Ishikawa (cell line): ENCODE results near the gene KCTD12.

Experiments
- CEBPB ChIP-seq: IDR thresholded peaks from 2 replicates; pipeline ENCODE4 v1.6.1; 2012
- CREB1 ChIP-seq: IDR thresholded peaks from 2 replicates; pipeline ENCODE4 v1.6.1; 2012; ENCODE audit warnings: low read depth
- EGR1 ChIP-seq: IDR thresholded peaks from 2 replicates; pipeline ENCODE4 v1.6.1; 2012
- EP300 ChIP-seq: IDR thresholded peaks from 2 replicates; pipeline ENCODE4 v1.6.1; 2012; ENCODE audit warnings: borderline replicate concordance
- FOXM1 ChIP-seq: IDR thresholded peaks from 2 replicates; pipeline ENCODE4 v1.6.1; 2012; ENCODE audit warnings: low read depth, borderline replicate concordance
- NFIC ChIP-seq: IDR thresholded peaks from 2 replicates; pipeline ENCODE4 v1.6.1; 2012
- RAD21 ChIP-seq: IDR thresholded peaks from 2 replicates; pipeline ENCODE4 v1.6.1; 2012; ENCODE audit warnings: low read depth
- TAF1 ChIP-seq: IDR thresholded peaks from 2 replicates; pipeline ENCODE4 v1.6.1; 2012; ENCODE audit warnings: low read depth, mild to moderate bottlenecking
- TCF12 ChIP-seq: IDR thresholded peaks from 2 replicates; pipeline ENCODE4 v1.6.1; 2012; ENCODE audit warnings: low read depth
- TEAD4 ChIP-seq: IDR thresholded peaks from 2 replicates; pipeline ENCODE4 v1.6.1; 2012
- YY1 ChIP-seq: IDR thresholded peaks from 2 replicates; pipeline ENCODE4 v1.6.1; 2012; ENCODE audit warnings: low read depth
- ZBTB7A ChIP-seq: IDR thresholded peaks from 2 replicates; pipeline ENCODE4 v1.6.1; 2012; ENCODE audit warnings: low read depth
- TF ChIP-seq, protein P1 (sequence below): IDR thresholded peaks from 2 replicates; pipeline ENCODE4 v1.6.1; 2012
- TF ChIP-seq, protein P2 (sequence below): IDR thresholded peaks from 2 replicates; pipeline ENCODE4 v1.6.1; 2012; ENCODE audit warnings: low read depth, mild to moderate bottlenecking
- TF ChIP-seq, protein P3 (sequence below): IDR thresholded peaks from 2 replicates; pipeline ENCODE4 v1.6.1; 2012

Gene KCTD12

DNA sequence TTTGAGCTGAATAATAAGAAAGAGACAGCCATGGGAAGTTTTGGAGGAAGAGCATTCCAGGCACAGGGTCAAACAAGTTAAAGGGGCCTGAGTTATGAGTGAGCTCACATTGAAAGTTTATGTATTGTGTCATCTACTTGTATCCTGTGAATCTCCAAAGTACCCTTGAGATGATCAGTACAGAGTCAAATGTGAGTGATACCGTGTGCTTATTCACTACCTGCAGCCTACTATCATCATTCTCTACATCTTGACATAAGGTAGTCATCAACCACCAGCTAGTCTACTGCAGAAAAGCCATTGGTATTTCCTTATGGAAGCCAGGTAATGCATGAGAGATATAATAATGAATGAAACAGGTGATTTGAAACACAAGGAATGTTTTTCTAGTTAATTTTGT lies 3.0 kb upstream of the KCTD12 start:
- TF ChIP-seq RAD21 (no peak), YY1 (no peak), TEAD4 (no peak), NFIC (no peak), FOXM1 (no peak), EP300 (no peak), CREB1 (no peak), ZBTB7A (no peak), CEBPB (no peak), TCF12 (no peak)
- TF ChIP-seq, protein P1, sequence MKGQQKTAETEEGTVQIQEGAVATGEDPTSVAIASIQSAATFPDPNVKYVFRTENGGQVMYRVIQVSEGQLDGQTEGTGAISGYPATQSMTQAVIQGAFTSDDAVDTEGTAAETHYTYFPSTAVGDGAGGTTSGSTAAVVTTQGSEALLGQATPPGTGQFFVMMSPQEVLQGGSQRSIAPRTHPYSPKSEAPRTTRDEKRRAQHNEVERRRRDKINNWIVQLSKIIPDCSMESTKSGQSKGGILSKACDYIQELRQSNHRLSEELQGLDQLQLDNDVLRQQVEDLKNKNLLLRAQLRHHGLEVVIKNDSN = no peak
- TF ChIP-seq, protein P2, sequence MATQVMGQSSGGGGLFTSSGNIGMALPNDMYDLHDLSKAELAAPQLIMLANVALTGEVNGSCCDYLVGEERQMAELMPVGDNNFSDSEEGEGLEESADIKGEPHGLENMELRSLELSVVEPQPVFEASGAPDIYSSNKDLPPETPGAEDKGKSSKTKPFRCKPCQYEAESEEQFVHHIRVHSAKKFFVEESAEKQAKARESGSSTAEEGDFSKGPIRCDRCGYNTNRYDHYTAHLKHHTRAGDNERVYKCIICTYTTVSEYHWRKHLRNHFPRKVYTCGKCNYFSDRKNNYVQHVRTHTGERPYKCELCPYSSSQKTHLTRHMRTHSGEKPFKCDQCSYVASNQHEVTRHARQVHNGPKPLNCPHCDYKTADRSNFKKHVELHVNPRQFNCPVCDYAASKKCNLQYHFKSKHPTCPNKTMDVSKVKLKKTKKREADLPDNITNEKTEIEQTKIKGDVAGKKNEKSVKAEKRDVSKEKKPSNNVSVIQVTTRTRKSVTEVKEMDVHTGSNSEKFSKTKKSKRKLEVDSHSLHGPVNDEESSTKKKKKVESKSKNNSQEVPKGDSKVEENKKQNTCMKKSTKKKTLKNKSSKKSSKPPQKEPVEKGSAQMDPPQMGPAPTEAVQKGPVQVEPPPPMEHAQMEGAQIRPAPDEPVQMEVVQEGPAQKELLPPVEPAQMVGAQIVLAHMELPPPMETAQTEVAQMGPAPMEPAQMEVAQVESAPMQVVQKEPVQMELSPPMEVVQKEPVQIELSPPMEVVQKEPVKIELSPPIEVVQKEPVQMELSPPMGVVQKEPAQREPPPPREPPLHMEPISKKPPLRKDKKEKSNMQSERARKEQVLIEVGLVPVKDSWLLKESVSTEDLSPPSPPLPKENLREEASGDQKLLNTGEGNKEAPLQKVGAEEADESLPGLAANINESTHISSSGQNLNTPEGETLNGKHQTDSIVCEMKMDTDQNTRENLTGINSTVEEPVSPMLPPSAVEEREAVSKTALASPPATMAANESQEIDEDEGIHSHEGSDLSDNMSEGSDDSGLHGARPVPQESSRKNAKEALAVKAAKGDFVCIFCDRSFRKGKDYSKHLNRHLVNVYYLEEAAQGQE = no peak

DNA sequence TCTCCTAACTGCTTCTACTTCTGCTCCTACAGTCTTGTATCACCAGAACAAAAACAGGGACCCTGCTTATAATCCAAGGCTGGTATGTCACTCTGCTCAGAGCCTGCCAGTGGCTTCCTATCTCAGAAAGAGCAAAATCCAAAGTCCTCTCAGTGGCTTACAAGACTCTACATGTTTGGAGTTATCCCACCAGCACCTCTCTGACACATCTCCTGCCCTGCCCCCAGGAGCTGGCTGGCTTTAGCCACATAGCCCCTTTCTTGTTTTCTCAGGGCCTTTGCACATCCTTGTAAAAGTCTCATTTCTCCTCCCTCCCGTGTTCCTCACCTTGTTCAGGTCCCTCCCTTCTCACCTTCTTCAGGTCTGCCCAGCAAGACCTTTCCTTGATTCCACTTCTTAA lies 2.2 kb upstream of the KCTD12 start:
- TF ChIP-seq RAD21 (no peak), YY1 (no peak), ZBTB7A (no peak), TEAD4 (no peak), TCF12 (no peak), TAF1 (no peak), CREB1 (no peak), EGR1 (no peak), NFIC (no peak), FOXM1 (no peak), CEBPB (no peak), EP300 (no peak)
- TF ChIP-seq, protein P3, sequence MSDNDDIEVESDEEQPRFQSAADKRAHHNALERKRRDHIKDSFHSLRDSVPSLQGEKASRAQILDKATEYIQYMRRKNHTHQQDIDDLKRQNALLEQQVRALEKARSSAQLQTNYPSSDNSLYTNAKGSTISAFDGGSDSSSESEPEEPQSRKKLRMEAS = no peak
- TF ChIP-seq, protein P2 = no peak

DNA sequence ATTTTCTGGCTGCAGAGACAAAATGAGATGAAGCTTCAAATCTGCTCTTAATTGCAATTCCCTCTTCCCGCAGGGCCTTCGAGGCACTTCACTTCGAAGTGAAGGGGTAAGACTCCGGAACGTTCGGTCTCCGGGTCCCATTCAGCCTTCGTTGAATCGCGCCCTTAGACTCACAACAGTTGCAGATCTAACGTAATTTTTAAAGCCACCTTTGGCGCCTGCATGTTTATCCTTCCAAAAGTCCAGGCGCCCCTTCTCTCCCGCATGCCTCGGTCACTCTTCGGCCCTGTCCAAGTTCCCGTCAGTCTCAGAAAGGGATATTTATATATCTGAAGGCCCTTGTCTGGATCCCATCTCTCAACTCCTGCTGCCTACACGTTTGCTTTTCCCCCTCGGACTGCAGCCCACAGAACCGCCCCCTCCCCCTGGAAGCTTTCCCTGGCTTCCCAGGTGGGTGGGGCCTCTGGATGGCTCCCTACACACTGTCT lies 915 bp upstream of the KCTD12 start:
- no peak for TF ChIP-seq TEAD4
- TF ChIP-seq TCF12 = no peak
- TF ChIP-seq TAF1 = no peak
- no peak for TF ChIP-seq EP300
- no peak for TF ChIP-seq CREB1
- no peak for TF ChIP-seq NFIC
- TF ChIP-seq, protein P2 = no peak
- no peak for TF ChIP-seq ZBTB7A
- TF ChIP-seq CEBPB = no peak
- TF ChIP-seq FOXM1 = no peak
- no peak for TF ChIP-seq EGR1
- TF ChIP-seq YY1 = no peak
- no peak for TF ChIP-seq RAD21
- TF ChIP-seq, protein P1 = no peak

DNA sequence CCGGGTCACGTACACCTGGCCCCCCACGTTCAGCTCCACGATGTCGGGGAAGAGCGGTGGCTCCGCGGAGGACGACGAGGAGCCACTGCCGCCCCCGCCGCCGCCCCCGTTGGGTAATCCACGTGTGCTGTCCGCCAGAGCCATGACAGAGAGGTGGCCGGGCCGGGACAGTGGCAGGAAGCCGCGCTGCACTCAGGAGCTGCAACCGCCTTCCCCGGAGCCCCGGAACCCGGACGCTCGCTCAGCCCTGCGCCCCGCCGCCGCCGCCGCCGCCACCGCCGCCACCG lies 257 bp downstream of the KCTD12 start:
- TF ChIP-seq EGR1 (no peak), RAD21 (no peak), FOXM1 (no peak), NFIC (no peak), EP300 (no peak)
